ENCODE results near the gene RPN2.

Gene RPN2

GRCh38 chr20:37265152-37265551, 86.0 kb downstream of the RPN2 start:
- peak; percentile 55 for DNase-seq (ENCODE audit: low spot score)
- in situ Hi-C loops (cut with MboI; ENCODE audit: low sequenced_read_pairs, unreplicated experiment) = loop anchor here (5.0 kb wide), 1 partner anchor 262 kb away; the partner anchor contains the start of gene BLCAP
- TF ChIP-seq, protein P1, sequence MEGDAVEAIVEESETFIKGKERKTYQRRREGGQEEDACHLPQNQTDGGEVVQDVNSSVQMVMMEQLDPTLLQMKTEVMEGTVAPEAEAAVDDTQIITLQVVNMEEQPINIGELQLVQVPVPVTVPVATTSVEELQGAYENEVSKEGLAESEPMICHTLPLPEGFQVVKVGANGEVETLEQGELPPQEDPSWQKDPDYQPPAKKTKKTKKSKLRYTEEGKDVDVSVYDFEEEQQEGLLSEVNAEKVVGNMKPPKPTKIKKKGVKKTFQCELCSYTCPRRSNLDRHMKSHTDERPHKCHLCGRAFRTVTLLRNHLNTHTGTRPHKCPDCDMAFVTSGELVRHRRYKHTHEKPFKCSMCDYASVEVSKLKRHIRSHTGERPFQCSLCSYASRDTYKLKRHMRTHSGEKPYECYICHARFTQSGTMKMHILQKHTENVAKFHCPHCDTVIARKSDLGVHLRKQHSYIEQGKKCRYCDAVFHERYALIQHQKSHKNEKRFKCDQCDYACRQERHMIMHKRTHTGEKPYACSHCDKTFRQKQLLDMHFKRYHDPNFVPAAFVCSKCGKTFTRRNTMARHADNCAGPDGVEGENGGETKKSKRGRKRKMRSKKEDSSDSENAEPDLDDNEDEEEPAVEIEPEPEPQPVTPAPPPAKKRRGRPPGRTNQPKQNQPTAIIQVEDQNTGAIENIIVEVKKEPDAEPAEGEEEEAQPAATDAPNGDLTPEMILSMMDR (IDR thresholded peaks at IDR 0.05; ENCODE audit: borderline replicate concordance, control extremely low read depth, extremely low read depth, insufficient read depth, missing control alignments) = no peak

DNA sequence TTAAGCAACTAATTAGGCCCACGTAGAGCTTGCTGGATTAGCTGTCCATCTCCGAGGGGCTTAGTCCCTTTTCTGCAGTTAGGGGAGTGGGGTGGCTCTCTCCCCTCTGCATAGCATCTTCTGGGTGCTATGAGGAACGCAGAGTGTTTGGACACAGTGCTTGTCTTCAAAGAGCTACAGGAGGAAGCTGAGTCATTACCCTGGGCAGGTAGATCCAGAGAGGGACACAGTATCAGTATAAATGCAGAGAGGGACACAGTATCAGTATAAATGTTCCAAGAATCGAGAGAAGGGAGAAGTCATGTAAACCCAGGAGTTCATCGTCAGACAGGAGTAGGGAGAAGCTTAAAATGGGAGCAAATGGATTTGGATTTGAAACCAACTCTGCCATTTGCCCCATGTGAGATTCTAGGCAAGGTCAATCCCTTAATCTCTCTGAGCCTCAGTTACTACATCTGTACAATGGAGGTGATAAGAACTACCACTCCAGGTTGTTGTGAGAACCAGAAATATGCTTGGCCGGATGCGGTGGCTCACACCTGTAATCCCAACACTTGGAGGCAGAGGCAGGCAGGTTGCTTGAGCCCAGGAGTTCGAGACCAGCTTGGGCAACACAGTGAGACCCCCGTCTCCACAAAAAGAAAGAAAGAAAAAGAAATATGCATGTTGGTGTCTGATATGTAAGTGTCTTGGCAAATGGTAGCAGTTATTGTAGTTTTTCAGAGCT, 88.0 kb downstream of the RPN2 start:
- TF ChIP-seq, protein P1 (IDR thresholded peaks at IDR 0.05; ENCODE audit: borderline replicate concordance, control extremely low read depth, extremely low read depth, insufficient read depth, missing control alignments) = no peak
- in situ Hi-C loops (cut with MboI; ENCODE audit: low sequenced_read_pairs, unreplicated experiment) = loop anchor here (5.0 kb wide), 1 partner anchor 260 kb away; the partner anchor contains the start of gene BLCAP
- no peak for DNase-seq (ENCODE audit: low spot score)

DNA sequence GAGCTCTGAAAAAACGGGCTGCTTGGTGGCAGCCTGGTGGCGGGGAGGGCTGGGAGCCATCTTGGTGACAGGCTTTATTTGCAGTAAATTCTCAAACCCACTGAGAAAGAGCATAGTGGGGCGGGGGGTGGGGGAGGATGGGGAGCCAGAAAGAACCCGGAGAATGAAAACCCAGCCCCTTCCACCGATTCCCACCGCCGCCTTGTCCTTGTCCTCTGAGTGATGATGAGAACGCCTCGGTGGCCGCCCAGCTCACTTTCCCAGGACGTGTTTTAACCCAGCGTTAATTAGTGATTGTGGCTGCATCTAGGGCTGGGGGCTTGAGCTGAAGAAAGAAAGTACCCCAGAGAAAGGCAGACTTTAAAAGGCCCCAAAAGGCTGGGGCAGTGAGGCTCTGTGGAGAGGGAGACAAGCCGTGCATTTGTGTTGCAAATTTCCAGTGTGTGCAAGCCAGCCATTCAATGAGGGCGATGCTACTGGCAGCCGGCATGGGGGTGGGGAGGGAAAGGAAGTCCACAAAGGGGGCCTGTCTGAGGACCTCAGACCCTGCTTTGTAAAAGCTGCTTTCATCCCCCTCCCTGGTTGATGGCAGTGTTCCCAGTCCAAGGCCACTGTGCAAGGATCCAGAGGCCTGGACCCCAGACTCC, 88.7 kb downstream of the RPN2 start:
- DNase-seq (ENCODE audit: low spot score) = no peak
- in situ Hi-C loops (cut with MboI; ENCODE audit: low sequenced_read_pairs, unreplicated experiment) = loop anchor here (5.0 kb wide), 1 partner anchor 260 kb away; the partner anchor contains the start of gene BLCAP
- TF ChIP-seq, protein P1 (IDR thresholded peaks at IDR 0.05; ENCODE audit: borderline replicate concordance, control extremely low read depth, extremely low read depth, insufficient read depth, missing control alignments) = no peak

GRCh38 chr20:37270576-37271420, 91.7 kb downstream of the RPN2 start:
- TF ChIP-seq, protein P1 (IDR thresholded peaks at IDR 0.05; ENCODE audit: borderline replicate concordance, control extremely low read depth, extremely low read depth, insufficient read depth, missing control alignments) = no peak
- peak; percentile 66 for DNase-seq (ENCODE audit: low spot score)
- in situ Hi-C loops (cut with MboI; ENCODE audit: low sequenced_read_pairs, unreplicated experiment) = loop anchor here (10.0 kb wide), 1 partner anchor 114 kb away; no protein-coding TSS in a partner anchor

- TF ChIP-seq, protein P1 (IDR thresholded peaks at IDR 0.05; ENCODE audit: borderline replicate concordance, control extremely low read depth, extremely low read depth, insufficient read depth, missing control alignments) = no peak
- no peak for DNase-seq (ENCODE audit: low spot score)
- in situ Hi-C loops (cut with MboI; ENCODE audit: low sequenced_read_pairs, unreplicated experiment) = loop anchor here (10.0 kb wide), 1 partner anchor 113 kb away; no protein-coding TSS in a partner anchor
Observed at GRCh38 chr20:37271421-37271768, 92.3 kb downstream of the RPN2 start.

- no peak for DNase-seq (ENCODE audit: low spot score)
- TF ChIP-seq, protein P1 (IDR thresholded peaks at IDR 0.05; ENCODE audit: borderline replicate concordance, control extremely low read depth, extremely low read depth, insufficient read depth, missing control alignments) = no peak
- in situ Hi-C loops (cut with MboI; ENCODE audit: low sequenced_read_pairs, unreplicated experiment) = loop anchor here (10.0 kb wide), 1 partner anchor 111 kb away; no protein-coding TSS in a partner anchor
Observed at GRCh38 chr20:37273988-37274387, 94.9 kb downstream of the RPN2 start.

Measured in GM13976 (cell line).